IMR-90 (cell line): ENCODE results near the gene DLAT.

Experiments used
- CEBPB ChIP-seq: IDR thresholded peaks from 2 replicates; pipeline ENCODE4 v1.6.1; 2012; ENCODE audit warnings: low read depth, low read length, improper control_type of control experiment
- CHD1 ChIP-seq: IDR thresholded peaks from 2 replicates; pipeline ENCODE4 v1.6.1; 2012; ENCODE audit warnings: low read depth, low read length, improper control_type of control experiment
- MAZ ChIP-seq: IDR thresholded peaks from 2 replicates; pipeline ENCODE4 v1.6.1; 2012; ENCODE audit warnings: low read depth, mild to moderate bottlenecking, low read length, improper control_type of control experiment, moderate library complexity, borderline replicate concordance
- MXI1 ChIP-seq: IDR thresholded peaks from 2 replicates; pipeline ENCODE4 v1.6.1; 2012; ENCODE audit warnings: low read depth, mild to moderate bottlenecking, low read length, moderate library complexity, borderline replicate concordance
- POLR2A ChIP-seq: IDR thresholded peaks from 2 replicates; pipeline ENCODE4 v1.6.1; 2012; ENCODE audit warnings: mild to moderate bottlenecking, low read depth, low read length
- RAD21 ChIP-seq: IDR thresholded peaks from 2 replicates; pipeline ENCODE4 v1.6.1; 2012; ENCODE audit warnings: low read length, improper control_type of control experiment
- RCOR1 ChIP-seq: IDR thresholded peaks from 2 replicates; pipeline ENCODE4 v1.6.1; 2012; ENCODE audit warnings: mild to moderate bottlenecking, low read length, improper control_type of control experiment; ENCODE audit not compliant: insufficient replicate concordance
- RFX5 ChIP-seq: IDR thresholded peaks from 2 replicates; pipeline ENCODE4 v1.8.0; 2012; ENCODE audit warnings: low read depth, mild to moderate bottlenecking, low read length, moderate library complexity
- TF ChIP-seq, protein P1 (sequence below): conservative IDR thresholded peaks from 2 replicates; pipeline ENCODE4 v1.5.1; 2012; ENCODE audit warnings: mild to moderate bottlenecking, low read depth, low read length, improper control_type of control experiment
- TF ChIP-seq, protein P2 (sequence below): fragments of 150-350 bp; IDR thresholded peaks from 2 replicates; pipeline ENCODE4 v1.6.1; 2017; ENCODE audit warnings: mild to moderate bottlenecking, antibody characterized with exemption, low read length, low read depth

- TF ChIP-seq MAZ, result no peak
- TF ChIP-seq POLR2A, result no peak
- TF ChIP-seq, protein P1, sequence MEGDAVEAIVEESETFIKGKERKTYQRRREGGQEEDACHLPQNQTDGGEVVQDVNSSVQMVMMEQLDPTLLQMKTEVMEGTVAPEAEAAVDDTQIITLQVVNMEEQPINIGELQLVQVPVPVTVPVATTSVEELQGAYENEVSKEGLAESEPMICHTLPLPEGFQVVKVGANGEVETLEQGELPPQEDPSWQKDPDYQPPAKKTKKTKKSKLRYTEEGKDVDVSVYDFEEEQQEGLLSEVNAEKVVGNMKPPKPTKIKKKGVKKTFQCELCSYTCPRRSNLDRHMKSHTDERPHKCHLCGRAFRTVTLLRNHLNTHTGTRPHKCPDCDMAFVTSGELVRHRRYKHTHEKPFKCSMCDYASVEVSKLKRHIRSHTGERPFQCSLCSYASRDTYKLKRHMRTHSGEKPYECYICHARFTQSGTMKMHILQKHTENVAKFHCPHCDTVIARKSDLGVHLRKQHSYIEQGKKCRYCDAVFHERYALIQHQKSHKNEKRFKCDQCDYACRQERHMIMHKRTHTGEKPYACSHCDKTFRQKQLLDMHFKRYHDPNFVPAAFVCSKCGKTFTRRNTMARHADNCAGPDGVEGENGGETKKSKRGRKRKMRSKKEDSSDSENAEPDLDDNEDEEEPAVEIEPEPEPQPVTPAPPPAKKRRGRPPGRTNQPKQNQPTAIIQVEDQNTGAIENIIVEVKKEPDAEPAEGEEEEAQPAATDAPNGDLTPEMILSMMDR, result no peak
- no peak for TF ChIP-seq MXI1
- no peak for TF ChIP-seq RAD21
- TF ChIP-seq, protein P2, sequence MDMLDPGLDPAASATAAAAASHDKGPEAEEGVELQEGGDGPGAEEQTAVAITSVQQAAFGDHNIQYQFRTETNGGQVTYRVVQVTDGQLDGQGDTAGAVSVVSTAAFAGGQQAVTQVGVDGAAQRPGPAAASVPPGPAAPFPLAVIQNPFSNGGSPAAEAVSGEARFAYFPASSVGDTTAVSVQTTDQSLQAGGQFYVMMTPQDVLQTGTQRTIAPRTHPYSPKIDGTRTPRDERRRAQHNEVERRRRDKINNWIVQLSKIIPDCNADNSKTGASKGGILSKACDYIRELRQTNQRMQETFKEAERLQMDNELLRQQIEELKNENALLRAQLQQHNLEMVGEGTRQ, result no peak
- no peak for TF ChIP-seq CHD1
- no peak for TF ChIP-seq RFX5
- no peak for TF ChIP-seq RCOR1
- peak; percentile 42; the same call in 1 of the 2 replicates for TF ChIP-seq CEBPB
These were observed 7.7 kb upstream of the DLAT start for GRCh38 chr11:112017538-112017937.
